PC-9 (cell line): ENCODE data around the gene SLC25A30.

Experiments
- EZH2 ChIP-seq: fragments of 200-600 bp; sonication (generic); IDR thresholded peaks from 2 replicates; pipeline ENCODE4 v1.8.0; 2017; ENCODE audit warnings: antibody characterized with exemption, low read depth
- TF ChIP-seq, protein P1 (sequence below): fragments of 200-600 bp; sonication (generic); conservative IDR thresholded peaks from 2 replicates; pipeline ENCODE4 v1.6.1; 2017; ENCODE audit warnings: mixed run types, antibody characterized with exemption, mild to moderate bottlenecking, moderate library complexity

DNA sequence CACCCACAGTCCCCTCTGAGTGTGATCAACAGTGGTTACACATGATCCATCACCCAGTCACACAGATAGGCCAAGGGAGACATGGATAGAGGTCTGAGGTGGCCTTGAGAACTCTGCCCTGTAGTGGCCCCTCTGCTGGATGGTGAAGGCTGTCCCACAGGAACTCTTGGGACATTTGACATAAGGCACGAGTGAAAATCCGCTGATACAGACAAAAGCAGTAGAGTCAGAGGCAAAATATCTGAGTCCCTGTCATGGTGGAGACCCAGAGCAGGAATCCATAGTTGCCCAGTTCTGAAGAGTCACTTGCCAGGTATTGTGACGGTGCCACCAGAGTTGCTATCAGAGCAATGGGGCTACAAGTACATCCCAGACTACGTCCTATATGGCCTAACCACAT lies 18.8 kb upstream of the SLC25A30 start:
- TF ChIP-seq, protein P1, sequence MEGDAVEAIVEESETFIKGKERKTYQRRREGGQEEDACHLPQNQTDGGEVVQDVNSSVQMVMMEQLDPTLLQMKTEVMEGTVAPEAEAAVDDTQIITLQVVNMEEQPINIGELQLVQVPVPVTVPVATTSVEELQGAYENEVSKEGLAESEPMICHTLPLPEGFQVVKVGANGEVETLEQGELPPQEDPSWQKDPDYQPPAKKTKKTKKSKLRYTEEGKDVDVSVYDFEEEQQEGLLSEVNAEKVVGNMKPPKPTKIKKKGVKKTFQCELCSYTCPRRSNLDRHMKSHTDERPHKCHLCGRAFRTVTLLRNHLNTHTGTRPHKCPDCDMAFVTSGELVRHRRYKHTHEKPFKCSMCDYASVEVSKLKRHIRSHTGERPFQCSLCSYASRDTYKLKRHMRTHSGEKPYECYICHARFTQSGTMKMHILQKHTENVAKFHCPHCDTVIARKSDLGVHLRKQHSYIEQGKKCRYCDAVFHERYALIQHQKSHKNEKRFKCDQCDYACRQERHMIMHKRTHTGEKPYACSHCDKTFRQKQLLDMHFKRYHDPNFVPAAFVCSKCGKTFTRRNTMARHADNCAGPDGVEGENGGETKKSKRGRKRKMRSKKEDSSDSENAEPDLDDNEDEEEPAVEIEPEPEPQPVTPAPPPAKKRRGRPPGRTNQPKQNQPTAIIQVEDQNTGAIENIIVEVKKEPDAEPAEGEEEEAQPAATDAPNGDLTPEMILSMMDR, result no peak
- no peak for TF ChIP-seq EZH2
